ENCODE data around the gene OTULINL.

DNA sequence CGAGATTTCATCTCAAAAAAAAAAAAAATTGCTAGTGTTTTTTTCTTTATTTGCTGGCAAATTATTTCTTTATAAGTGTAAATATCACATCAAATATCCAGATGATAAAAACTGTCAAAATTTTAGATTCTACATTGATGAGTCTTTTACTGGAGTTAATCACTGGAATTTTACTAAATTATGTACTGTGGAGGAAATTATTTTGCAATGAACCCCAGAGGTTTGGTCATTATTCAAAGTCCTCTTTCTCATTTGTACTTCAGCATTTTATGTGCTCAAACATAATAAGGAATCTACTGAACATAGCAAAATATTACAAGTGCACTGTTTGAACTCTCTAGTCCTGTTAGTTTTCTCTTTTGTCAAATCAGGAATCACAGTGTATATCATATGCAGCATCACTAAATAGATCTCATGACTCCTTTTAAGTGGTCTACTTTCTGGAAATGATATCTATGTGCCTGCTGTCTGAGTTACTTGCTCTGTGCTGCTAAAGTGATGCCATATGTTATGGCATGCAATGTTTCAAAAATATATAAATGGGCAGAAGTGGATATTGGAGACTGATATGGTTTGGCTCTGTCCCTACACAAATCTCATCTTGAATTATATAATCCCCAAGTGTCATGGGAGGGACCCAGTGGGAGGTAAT lies 18.0 kb downstream of the OTULINL start:
- TF ChIP-seq, protein P1, sequence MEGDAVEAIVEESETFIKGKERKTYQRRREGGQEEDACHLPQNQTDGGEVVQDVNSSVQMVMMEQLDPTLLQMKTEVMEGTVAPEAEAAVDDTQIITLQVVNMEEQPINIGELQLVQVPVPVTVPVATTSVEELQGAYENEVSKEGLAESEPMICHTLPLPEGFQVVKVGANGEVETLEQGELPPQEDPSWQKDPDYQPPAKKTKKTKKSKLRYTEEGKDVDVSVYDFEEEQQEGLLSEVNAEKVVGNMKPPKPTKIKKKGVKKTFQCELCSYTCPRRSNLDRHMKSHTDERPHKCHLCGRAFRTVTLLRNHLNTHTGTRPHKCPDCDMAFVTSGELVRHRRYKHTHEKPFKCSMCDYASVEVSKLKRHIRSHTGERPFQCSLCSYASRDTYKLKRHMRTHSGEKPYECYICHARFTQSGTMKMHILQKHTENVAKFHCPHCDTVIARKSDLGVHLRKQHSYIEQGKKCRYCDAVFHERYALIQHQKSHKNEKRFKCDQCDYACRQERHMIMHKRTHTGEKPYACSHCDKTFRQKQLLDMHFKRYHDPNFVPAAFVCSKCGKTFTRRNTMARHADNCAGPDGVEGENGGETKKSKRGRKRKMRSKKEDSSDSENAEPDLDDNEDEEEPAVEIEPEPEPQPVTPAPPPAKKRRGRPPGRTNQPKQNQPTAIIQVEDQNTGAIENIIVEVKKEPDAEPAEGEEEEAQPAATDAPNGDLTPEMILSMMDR (IDR thresholded peaks at IDR 0.05), result no peak
- no peak for TF ChIP-seq ZFX (IDR thresholded peaks at IDR 0.05; ENCODE audit: borderline replicate concordance)
